ENCODE data around the gene MICAL2. TPM values are rescaled to one million over a fixed set of nuclear protein-coding genes. Genes with fewer than 3 reads are reported as not detected.

MICAL2 gene
- total and polyA plus RNA-seq, 10 of the 15 experiments (the other 5 are each of a cell fraction or from before 2014, with no cell fraction given) = 0.90 to 5.6 (median 2.4) TPM

- Histone ChIP-seq H2AFZ (ENCODE audit: control insufficient read depth, low read depth, low read length) (no peak overlapping the region), H4K20me1 (ENCODE audit: control insufficient read depth, insufficient read depth) (peaks cover 4% of the 10 kb centered on the region; the same call in 1 of the 2 replicates), H3K4me1 (ENCODE audit: control insufficient read depth, insufficient read depth, low read length) (no peaks in the 10 kb centered on the region), H3K79me2 (ENCODE audit: control insufficient read depth, insufficient read depth, low read length) (no peaks in the 10 kb centered on the region), H3K4me2 (ENCODE audit: control insufficient read depth, insufficient read depth) (no peak overlapping the region), H3K27ac (ENCODE audit: control insufficient read depth, insufficient read depth) (no peak overlapping the region), H3K27me3 (replicated peaks in 1 of 2; ENCODE audit: control insufficient read depth in 2 of 2, insufficient read depth in 2 of 2, low read length in 1 of 2) (no peaks in the 10 kb centered on the region), H3K4me3 (no peak overlapping the region), H3K36me3 (ENCODE audit: control insufficient read depth in 2 of 2, insufficient read depth in 2 of 2, low read length in 1 of 2) (no peaks in the 10 kb centered on the region), H3K9ac (ENCODE audit: control insufficient read depth, insufficient read depth, low read length) (no peak overlapping the region), H3K9me3 (replicated peaks; ENCODE audit: control insufficient read depth, insufficient read depth, low read length) (no peaks in the 10 kb centered on the region)
- BruUV-seq (replicated peaks) = no TSS peak
- POLR2A ChIA-PET = no interaction called here
- CTCF ChIA-PET = no interaction called here
- DNase-seq (ENCODE audit: low read depth, low spot score) (no peak), ATAC-seq (peak; percentile 36), FAIRE-seq (no peak)
- in situ Hi-C loops (cut with MboI) = no loop called here
- RAD21 ChIA-PET (ENCODE audit: unreplicated experiment) = no interaction called here
- no peak for TF ChIP-seq IRF3 (IDR thresholded peaks at IDR 0.05)
- TF ChIP-seq DPF2 (IDR thresholded peaks at IDR 0.05) = peak; percentile 33; the same call in 1 of the 2 replicates
- TF ChIP-seq IKZF1 (conservative IDR thresholded peaks at IDR 0.05) = peak; percentile 42; the same call in 1 of the 2 replicates
- intact Hi-C loops (cut with micrococcal nuclease; ENCODE audit: unreplicated experiment) = no loop called here
- SMC1A ChIA-PET (ENCODE audit: uncharacterized antibody, unreplicated experiment) = no interaction called here
- 0% methylated on average over 1 of the region's 1 CpG for WGBS (ENCODE audit: insufficient coverage, insufficient replicate concordance, low lambda C conversion rate, missing lambda C conversion rate)
Measured at GRCh38 chr11:12128301-12128751, 17.9 kb downstream of the MICAL2 start.

- Histone ChIP-seq H3K79me2 (ENCODE audit: control insufficient read depth, insufficient read depth, low read length) (no peaks in the 10 kb centered on the region), H3K27ac (ENCODE audit: control insufficient read depth, insufficient read depth) (no peak overlapping the region), H4K20me1 (ENCODE audit: control insufficient read depth, insufficient read depth) (peaks cover 4% of the 10 kb centered on the region; the same call in 1 of the 2 replicates), H3K9me3 (replicated peaks; ENCODE audit: control insufficient read depth, insufficient read depth, low read length) (no peaks in the 10 kb centered on the region), H3K4me1 (ENCODE audit: control insufficient read depth, insufficient read depth, low read length) (no peaks in the 10 kb centered on the region; the same call in 1 of the 2 replicates), H3K27me3 (replicated peaks in 1 of 2; ENCODE audit: control insufficient read depth in 2 of 2, insufficient read depth in 2 of 2, low read length in 1 of 2) (no peaks in the 10 kb centered on the region), H2AFZ (ENCODE audit: control insufficient read depth, low read depth, low read length) (no peak overlapping the region), H3K36me3 (ENCODE audit: control insufficient read depth in 2 of 2, insufficient read depth in 2 of 2, low read length in 1 of 2) (no peaks in the 10 kb centered on the region), H3K4me3 (no peak overlapping the region), H3K4me2 (ENCODE audit: control insufficient read depth, insufficient read depth) (no peak overlapping the region), H3K9ac (ENCODE audit: control insufficient read depth, insufficient read depth, low read length) (no peak overlapping the region)
- BruUV-seq (replicated peaks) = no TSS peak
- CTCF ChIA-PET = no interaction called here
- no peak for DNase-seq (ENCODE audit: low read depth, low spot score)
- RAD21 ChIA-PET (ENCODE audit: unreplicated experiment) = no interaction called here
- POLR2A ChIA-PET = no interaction called here
- intact Hi-C loops (cut with micrococcal nuclease; ENCODE audit: unreplicated experiment) (no loop called here), in situ Hi-C loops (cut with MboI) (no loop called here)
- WGBS (ENCODE audit: insufficient coverage, insufficient replicate concordance, low lambda C conversion rate, missing lambda C conversion rate) = 8% methylated on average over 4 of the region's 4 CpGs
- FAIRE-seq = no peak
- SMC1A ChIA-PET (ENCODE audit: uncharacterized antibody, unreplicated experiment) = no interaction called here
- no peak for ATAC-seq
- TF ChIP-seq JUND (IDR thresholded peaks at IDR 0.05; ENCODE audit: low read depth, low read length) = no peak
- no peak for TF ChIP-seq CTCF (IDR thresholded peaks at IDR 0.05 in 2 of 3, conservative IDR thresholded peaks at IDR 0.05 in 1 of 3; ENCODE audit: control insufficient read depth in 2 of 3, extremely low read depth in 1 of 3, insufficient read depth in 1 of 3, low read depth in 3 of 3, low read length in 3 of 3)
- TF ChIP-seq NR2F1 (conservative IDR thresholded peaks at IDR 0.05) = no peak
- no peak for TF ChIP-seq LARP7 (IDR thresholded peaks at IDR 0.05)
- TF ChIP-seq PML (IDR thresholded peaks at IDR 0.05; ENCODE audit: low read length) = no peak
- no peak for TF ChIP-seq PKNOX1 (IDR thresholded peaks at IDR 0.05)
- no peak for TF ChIP-seq ESRRA (IDR thresholded peaks at IDR 0.05; ENCODE audit: low read length)
- no peak for TF ChIP-seq ASH2L (IDR thresholded peaks at IDR 0.05; ENCODE audit: borderline replicate concordance, low read depth)
- TF ChIP-seq KLF5 (IDR thresholded peaks at IDR 0.05; ENCODE audit: partially characterized antibody) = no peak
- TF ChIP-seq NFIC (IDR thresholded peaks at IDR 0.05; ENCODE audit: low read depth, low read length) = no peak
- no peak for TF ChIP-seq KAT2A (conservative IDR thresholded peaks at IDR 0.05; ENCODE audit: control insufficient read depth, low read depth, low read length)
- TF ChIP-seq POU2F2 (IDR thresholded peaks at IDR 0.05; ENCODE audit: borderline replicate concordance, low read depth, low read length) = no peak
- TF ChIP-seq BMI1 (IDR thresholded peaks at IDR 0.05; ENCODE audit: borderline replicate concordance) = no peak
Measured at GRCh38 chr11:12129227-12129626, 18.8 kb downstream of the MICAL2 start.
